ENCODE measurements around the gene CD6.
A peak's percentile ranks its signal among the peaks of the same experiment; 100 is the strongest.

Gene CD6

DNA sequence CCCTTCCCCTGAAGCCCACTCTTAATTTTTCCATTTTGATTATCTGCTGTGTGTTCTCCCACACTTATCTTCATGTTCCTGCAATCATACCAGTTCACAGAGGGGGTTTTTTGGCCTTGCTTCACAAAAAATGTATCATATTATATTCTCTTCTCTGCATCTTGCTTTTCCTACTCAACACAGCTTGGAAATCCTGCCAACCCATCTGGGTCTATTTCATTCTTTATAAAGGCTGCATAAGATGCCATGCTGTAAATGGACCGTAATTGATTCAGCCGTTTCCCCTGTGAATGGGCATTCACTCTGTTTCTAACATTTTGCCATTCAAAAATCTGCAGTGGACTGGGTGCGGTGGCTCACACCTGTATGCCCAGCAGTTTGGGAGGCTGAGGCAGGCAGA lies 30.5 kb downstream of the CD6 start:
- H3K27ac ChIP-seq = no peak overlapping the region
- DNase-seq (ENCODE audit: low spot score) = no peak
- no peak overlapping the region for H3K4me3 ChIP-seq
- TF ChIP-seq, protein P1, sequence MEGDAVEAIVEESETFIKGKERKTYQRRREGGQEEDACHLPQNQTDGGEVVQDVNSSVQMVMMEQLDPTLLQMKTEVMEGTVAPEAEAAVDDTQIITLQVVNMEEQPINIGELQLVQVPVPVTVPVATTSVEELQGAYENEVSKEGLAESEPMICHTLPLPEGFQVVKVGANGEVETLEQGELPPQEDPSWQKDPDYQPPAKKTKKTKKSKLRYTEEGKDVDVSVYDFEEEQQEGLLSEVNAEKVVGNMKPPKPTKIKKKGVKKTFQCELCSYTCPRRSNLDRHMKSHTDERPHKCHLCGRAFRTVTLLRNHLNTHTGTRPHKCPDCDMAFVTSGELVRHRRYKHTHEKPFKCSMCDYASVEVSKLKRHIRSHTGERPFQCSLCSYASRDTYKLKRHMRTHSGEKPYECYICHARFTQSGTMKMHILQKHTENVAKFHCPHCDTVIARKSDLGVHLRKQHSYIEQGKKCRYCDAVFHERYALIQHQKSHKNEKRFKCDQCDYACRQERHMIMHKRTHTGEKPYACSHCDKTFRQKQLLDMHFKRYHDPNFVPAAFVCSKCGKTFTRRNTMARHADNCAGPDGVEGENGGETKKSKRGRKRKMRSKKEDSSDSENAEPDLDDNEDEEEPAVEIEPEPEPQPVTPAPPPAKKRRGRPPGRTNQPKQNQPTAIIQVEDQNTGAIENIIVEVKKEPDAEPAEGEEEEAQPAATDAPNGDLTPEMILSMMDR (IDR thresholded peaks at IDR 0.05) = no peak

DNA sequence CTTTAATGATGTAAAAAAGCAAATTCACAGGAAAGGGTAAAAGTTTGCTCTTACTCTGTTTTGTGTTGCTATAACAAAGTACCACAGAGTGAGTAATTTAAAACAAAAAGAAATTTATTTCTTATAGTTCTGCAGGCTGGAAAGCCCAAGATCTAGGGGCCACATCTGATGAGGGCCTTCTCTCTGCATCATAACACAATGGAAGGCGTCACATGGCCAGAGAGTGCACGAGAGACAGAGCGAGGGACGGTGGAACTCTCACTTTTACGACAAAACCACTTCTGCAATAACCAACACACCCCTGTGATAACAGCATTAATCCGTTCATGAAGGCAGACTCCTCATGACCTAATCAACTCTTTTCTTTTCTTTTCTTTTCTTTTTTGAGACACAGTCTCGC lies 31.1 kb downstream of the CD6 start:
- TF ChIP-seq, protein P1 (IDR thresholded peaks at IDR 0.05) = no peak
- Histone ChIP-seq H3K27ac (no peak overlapping the region), H3K4me3 (no peak overlapping the region)
- no peak for DNase-seq (ENCODE audit: low spot score)

DNA sequence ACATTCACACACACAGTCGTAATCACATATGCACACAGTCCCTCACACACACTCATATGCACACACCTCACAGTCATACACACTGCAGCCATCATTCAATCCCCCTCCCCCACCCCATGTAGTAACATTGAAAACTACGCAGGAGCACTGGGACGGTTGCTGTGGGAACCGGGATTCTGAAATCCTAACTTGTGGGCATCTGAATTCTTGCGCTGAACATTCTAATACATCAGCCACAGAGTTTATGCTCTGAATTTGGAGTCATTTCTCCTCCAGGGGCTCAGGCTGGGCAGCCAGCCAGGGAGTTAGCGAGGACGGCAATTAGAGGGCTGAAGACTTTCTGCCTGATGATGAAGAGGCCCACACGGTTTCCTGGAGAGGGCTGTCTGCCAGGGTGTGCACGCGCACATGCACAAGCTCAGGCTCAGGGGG lies 32.7 kb downstream of the CD6 start:
- no peak for DNase-seq (ENCODE audit: low spot score)
- TF ChIP-seq, protein P1 (IDR thresholded peaks at IDR 0.05) = no peak
- Histone ChIP-seq H3K27ac (no peak overlapping the region), H3K4me3 (no peak overlapping the region)

DNA sequence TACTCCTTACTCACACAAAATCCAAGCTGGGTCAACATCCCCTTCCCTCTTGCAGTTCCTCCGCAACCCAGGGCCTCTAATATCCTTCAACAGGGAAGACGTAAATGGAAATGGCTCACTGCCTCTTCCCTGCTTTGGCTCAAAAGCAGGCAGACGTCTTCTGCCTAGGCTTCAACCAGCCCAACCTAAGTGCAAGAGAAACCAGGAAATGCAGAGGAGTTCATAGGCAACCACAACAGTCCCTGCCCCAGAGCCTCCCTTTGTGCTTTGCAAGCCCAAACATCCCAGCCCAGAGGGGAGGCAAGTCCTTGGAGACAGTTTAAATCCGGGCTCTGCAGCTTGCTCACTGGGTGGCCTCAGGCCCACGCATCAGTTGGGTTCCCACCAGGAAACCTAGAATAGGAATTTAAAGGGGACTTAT lies 33.3 kb downstream of the CD6 start:
- Histone ChIP-seq H3K27ac (no peak overlapping the region), H3K4me3 (no peak overlapping the region)
- DNase-seq (ENCODE audit: low spot score) = no peak
- TF ChIP-seq, protein P1 (IDR thresholded peaks at IDR 0.05) = no peak

DNA sequence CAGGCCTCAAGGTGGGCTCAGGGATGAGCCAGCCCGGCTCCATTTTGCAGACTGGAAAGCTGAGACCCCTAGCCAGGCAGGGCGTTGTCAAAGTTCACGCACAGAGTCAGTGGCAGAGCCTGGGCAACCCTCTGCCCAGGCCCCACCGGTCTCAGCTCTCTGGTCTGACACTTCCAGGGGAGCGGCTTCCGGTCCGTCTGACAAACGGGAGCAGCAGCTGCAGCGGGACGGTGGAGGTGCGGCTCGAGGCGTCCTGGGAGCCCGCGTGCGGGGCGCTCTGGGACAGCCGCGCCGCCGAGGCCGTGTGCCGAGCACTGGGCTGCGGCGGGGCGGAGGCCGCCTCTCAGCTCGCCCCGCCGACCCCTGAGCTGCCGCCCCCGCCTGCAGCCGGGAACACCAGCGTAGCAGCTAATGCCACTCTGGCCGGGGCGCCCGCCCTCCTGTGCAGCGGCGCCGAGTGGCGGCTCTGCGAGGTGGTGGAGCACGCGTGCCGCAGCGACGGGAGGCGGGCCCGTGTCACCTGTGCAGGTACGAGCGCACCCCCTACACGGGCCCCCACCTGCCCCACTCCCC lies 36.0 kb downstream of the CD6 start:
- TF ChIP-seq, protein P1 (IDR thresholded peaks at IDR 0.05) = no peak
- Histone ChIP-seq H3K4me3 (peak overlapping the region; percentile 67), H3K27ac (no peak overlapping the region)
- no peak for DNase-seq (ENCODE audit: low spot score)

DNA sequence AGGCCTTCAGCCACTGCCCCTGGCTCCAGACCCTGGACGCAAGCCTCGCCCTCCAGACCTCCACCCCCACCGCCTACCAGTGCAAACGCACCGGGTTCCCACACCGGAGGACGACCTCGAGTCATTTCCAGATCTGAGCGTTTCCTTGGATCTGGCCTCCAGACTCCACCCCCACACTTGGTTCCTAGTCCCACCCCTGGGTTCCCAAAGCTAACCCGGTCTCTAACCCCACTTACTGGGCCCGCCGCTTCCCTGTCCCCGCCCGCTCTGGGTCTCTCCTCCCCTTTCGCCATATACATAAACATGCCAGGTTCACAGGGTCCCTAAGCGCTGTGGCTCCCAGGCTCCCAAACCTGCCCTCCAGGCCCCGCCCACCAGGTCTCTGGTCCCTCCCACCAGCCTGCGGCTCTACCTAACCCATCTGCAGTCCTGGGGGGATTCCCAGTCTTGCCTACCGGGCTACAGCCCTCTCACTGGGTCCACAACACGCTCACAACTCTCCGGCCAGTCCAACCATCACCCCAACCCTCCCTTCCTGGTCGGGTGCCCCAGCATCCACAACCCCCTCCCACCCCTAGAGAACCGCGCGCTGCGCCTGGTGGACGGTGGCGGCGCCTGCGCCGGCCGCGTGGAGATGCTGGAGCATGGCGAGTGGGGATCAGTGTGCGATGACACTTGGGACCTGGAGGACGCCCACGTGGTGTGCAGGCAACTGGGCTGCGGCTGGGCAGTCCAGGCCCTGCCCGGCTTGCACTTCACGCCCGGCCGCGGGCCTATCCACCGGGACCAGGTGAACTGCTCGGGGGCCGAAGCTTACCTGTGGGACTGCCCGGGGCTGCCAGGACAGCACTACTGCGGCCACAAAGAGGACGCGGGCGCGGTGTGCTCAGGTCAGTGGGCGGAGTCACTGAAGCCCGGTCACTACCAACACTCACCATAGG lies 36.7 kb downstream of the CD6 start:
- DNase-seq (ENCODE audit: low spot score) = no peak
- Histone ChIP-seq H3K27ac (no peak overlapping the region), H3K4me3 (peak overlapping the region; percentile 67)
- TF ChIP-seq, protein P1 (IDR thresholded peaks at IDR 0.05) = no peak
